ENCODE data around the gene OCLN.
"Not testable (repeated sequence)": the region's sequence is repeated elsewhere in the genome, so short reads cannot be mapped to it uniquely, and the experiment has no call there.

OCLN gene

DNA sequence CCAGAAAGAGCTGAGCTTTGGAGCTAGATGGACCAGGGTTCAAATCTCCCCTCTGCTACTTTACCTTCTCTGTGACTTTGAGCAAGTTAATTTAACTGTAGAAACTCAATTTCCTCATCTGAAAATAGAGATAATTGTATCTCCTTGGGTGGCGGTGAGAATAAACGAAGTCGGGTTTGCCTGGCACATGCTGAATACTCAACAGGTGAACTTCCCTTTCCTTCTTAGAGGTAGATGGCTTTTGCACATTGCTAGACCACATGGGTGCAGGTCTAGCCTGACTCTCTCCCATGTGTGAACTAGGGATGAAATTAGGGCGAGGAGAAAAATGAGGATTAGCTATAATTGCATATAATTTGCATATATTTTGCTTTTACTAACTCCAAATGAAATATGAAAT is 36.0 kb downstream of the OCLN start:
- DNase-seq (ENCODE audit: low spot score), result no peak

DNA sequence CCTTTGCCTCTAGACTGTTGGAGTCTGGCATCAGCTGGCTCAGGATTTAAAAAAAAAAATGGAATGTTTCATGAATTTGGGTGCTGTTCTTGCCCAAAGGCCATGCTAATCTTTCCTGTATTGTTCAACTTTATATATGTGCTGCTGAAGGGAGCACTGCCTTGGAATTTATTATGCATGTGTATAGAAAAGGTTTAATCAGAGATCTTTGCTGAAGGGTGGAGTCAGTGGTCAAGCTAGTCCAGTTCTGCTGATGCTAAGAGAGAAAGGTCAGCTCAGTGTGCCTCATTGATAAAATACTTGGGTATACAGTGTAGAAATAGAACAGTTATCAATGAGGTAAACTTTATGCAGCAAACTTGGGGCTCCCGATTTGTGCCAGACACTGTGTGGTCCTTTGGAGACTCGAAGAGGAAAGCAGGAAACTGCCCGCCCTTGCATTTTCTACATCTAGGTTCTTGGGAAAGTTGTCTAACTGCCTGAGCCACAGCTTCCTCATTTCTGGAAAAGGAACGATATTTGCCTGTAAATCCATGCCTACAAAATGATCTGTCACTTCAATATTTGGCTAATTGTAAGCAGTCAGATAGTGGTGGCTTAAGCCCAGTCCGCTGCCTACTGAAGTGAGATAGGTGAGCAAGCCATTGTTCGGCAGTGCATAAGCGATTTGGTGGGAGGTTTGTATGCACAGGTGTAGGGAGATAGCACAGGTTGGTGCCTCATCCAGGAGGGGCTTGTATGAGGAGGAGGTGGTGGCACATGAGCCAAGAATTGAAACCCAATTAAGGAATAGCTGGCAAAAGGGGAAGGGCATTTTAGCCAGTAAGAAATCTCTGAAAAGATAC is 38.2 kb downstream of the OCLN start:
- DNase-seq (ENCODE audit: low spot score), result no peak

DNA sequence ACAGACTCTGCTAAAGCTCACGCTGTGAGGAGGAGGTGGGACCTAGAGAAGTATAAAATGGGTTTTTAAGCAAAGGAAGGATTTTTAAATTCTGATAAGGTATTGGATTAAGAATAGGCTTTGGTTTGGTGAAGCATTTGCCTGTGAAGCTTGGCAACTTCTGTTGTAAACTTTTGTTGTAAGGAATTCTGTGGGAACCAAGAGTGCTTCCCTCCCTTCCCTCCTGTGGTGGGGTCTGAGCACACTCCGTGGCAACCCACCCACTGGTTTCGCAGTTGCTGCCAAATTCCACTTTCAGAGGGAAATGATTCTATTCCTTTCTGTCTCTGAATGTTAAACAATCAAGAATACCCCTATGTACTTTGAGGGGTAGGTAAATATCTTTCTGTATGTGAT is 38.8 kb downstream of the OCLN start:
- DNase-seq (ENCODE audit: low spot score), result no peak

DNA sequence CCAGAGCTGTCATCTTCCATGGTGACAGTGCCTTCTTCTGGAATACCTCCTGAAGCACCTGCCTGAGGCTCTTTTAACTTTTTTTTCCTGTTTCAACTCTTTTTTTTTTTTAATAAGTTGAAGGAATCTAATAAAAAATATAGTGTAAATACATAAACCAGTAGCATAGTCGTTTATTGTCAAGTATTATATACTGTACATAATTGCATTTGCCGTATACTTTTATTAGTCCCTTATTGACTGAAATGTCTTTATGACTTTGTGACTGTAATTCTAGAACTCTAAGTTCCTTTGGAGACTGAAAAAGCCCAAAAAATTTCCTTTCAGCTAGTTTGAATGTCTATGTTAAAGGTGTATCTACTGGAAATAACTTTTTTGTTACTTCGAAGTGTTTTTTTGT is 45.3 kb downstream of the OCLN start:
- not testable (repeated sequence) for DNase-seq (ENCODE audit: low spot score)

DNA sequence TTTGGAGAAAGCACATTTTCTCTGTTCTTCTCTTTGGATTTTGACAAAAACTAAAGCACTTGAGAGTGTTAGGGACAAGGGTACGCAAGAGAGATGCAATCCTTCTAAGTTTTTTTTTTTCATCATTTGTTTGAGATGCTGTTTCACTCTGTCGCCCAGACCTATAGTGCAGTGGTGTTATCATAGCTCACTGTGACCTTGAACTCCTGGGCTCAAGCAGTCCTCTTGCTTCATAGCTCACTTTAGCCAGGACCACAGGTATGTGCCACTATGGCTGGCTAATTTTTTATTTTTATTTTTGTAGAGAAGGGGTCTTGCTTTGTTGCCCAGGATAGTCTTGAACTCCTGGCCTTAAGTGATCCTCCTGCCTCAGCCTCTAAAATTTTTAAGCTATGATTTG is 46.1 kb downstream of the OCLN start:
- not testable (repeated sequence) for DNase-seq (ENCODE audit: low spot score)

DNA sequence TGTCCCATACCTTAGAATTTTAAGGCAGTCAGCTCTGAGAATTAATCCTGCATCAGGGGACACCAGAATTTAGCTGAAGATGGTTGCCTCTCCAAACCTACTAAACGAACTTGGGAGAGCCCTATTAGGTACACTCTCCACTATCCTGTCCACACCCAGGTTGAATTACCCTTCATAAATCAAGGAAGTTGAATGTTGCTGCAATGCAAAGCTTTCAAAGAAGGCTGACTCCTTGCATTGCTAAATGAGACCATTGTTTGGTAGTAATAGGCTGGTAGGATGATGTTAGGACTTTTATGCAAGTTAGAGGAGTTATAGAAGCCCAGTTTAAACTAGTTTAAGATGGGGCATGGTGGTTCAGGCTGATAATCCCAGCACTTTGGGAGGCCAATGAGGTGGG is 48.8 kb downstream of the OCLN start:
- not testable (repeated sequence) for DNase-seq (ENCODE audit: low spot score)

DNA sequence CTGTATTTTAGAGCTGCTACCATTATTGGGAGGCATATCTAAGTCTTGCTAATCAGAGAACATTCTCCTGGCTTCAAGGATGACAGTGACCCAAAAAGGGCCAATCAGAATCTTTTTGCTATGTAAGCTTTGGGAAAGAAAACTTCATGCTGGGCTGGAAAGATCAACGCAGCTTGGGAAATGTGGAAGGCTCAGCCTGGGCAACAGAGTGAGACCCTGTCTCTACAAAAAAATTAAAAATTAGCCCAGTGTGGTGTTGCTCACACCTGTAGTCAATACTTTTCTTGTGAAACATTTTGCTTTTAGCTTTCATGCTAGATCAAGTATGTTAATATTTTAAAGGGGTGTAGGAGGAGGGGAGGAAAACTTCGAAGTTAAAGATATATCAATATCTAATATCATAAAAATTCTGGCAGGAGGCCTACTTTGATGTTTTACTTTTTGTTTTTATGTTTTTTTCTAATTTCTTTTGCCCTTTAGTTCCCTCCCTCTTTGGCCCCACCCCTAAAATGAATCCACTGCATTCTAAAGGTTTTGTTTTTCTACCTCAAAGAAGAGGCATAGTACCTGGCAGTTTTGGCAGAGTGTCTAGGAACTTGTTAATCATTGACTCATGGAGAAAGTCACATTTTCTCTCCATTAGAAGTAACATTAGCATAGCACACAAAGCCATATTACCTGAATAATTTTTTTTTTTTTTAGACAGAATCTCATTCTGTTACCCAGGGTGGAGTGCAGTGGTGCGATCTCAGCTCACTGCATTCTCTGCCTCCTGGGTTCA is 50.4 kb downstream of the OCLN start:
- DNase-seq (ENCODE audit: low spot score), result not testable (repeated sequence)

DNA sequence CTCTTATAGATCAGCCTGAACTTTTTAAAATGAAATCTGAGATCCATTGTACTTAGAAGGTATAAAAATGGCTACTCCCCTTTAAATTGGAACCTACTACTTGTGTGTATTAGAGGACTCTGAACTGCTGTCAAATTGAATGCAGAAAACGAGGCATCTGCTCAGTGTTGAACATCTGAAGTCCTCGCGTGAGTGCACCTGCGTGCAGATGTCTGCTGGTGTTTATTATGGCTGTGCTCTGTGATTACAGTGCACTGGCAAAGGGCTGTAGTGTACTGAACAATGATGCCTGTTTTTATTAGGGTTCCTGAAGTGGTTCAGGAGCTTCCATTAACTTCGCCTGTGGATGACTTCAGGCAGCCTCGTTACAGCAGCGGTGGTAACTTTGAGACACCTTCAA is 52.0 kb downstream of the OCLN start:
- not testable (repeated sequence) for DNase-seq (ENCODE audit: low spot score)

DNA sequence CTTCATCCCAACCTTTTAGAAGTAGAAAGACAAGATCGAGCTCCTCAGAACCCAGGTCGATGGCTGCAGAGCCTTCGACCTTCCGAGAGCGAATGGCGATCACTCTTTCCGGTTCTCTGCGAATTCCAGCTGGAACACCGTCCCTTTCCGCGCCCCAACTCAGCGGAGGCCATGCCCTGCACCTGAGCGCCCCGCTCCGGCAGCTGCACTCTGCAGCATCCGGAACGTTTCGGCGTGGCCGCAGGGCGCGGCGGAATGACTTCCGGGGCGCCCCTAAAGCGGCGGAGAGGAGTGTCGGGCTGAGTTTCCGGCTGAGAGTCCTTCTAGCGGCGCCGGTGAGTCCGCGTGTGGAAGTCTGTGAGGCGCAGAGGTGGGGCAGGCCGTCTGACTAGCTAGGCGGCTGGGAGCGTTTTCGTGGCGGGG is 67.3 kb downstream of the OCLN start, which contains the start of gene GTF2H2C:
GTF2H2C (plus strand) TSS at position 284 of the 423 bp plus-strand sequence. CDS start 4,942 bp downstream, outside the sequence.
- DNase-seq (ENCODE audit: low spot score), result not testable (repeated sequence)

DNA sequence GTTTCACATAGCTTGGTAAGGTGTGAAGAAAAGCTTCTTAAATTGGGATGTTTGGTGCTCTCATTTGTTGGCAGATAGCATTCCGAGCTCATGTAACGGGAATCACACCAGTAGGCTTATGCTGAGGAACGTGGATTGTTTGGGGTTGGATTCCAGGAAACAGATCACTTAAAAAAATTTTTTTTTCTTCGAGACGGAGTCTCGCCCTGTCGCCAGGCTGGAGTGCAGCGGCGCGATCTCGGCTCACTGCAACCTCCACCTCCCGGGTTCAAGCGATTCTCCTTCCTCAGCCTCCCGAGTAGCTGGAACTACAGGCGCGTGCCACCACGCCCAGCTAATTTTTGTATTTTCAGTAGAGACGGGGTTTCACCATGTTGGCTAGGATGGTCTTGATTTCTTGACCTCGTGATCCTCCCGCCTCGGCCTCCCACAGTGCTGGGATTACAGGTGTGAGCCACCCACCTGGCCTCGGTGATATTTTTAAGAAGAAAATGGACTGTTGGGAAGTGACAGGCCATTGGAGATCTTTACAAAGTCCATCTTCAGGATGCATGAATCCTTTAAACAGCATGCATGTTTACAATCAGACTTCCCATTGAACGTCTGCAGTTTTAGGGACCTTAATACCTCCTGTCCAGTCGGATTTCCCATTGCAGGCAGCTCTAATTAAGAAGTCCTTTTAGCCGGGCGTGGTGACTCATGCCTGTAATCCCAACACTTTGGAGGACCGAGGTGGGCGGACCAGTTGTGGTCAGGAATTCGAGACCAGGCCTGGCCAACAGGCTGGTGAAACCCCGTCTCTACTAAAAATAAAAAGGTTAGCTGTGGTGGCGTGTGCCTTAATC is 68.2 kb downstream of the OCLN start:
- DNase-seq (ENCODE audit: low spot score), result not testable (repeated sequence)

DNA sequence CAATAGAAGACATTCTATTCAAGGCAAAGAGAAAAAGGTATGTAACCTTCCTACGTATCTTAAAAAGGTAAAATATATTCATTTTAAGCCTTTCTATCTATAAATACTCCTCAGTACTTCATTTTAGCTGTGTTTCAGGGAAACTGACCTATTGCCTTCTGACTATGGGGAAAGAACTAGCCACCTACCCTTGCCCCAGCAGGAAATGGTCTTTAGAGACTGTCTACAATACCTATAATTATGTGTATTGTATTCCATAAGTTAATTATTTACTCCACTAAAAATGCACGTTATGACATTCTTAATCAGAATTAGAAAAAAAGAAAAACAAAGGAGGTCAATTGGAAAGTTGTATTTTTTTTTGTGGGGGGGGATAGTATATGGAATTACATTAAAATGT is 73.6 kb downstream of the OCLN start:
- not testable (repeated sequence) for DNase-seq (ENCODE audit: low spot score)

DNA sequence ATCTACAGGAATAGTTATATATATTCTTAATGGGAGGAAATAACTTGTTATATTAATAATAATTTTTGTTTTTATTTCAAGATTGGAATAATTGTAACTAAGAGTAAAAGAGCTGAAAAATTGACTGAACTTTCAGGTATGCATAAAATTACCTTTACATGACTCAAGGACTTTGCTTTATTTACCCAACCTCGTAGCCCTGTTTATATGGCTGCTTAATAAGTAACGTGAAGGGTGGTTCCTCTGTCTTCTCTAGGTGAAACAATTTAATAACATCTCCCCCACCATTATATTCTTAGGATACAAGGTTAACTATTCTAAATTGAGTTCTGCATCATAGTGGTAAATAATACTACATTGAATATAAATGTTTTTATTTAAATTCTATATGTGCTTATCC is 75.5 kb downstream of the OCLN start:
- DNase-seq (ENCODE audit: low spot score), result not testable (repeated sequence)

DNA sequence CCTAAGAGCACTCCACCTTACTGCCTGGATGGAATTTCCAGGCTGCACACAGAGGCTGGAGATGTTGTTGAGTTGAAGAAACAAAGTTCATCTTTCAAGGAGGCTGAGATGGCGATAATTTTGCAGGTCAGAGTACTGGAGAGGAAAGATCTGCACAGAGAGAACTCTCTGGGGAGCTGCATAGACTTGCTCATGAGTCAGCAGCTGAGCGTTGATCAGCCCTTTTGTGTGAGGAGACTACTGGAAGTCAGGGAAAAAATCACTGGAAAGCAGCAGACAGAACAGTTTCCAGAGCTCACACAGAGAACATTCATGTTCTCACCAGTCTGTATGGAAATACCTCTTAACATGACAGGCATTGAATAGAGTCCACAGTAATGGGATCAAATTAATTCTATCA is 90.8 kb downstream of the OCLN start:
- not testable (repeated sequence) for DNase-seq (ENCODE audit: low spot score)

DNA sequence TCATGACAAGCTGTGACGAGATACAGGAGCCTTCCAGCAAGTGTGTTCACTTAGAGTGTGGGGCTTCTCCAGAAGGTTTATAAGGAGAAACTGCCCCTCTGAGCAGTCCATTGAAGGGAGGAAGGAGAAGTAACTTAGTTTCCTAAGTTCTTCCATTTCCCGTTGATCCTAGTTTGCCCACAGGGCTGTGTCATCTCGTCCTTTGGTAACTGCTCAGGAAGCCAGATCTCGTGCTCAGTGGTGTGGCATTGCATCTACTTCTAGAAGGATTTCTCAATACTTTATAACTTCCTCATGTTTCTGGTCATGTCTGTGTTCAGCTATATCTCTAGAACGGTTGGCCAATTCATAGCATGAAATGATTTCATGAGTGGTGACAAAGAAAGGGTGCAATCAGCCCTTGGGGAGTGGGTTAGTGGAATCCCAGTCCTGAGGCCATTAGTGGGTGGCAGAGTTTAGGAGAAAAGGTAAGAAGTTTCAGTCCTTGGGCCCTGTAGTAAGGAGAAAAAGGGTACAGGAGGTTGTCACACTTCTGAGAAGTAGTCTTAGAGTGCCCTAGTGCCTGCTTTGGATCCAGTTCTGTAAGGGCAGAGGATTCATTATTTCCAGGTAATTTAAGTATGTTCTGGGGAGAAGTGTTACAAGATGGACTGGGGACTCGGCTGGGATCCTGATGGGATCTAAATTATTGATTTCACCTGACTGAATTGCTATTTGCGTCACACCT is 103.7 kb downstream of the OCLN start:
- not testable (repeated sequence) for DNase-seq (ENCODE audit: low spot score)

DNA sequence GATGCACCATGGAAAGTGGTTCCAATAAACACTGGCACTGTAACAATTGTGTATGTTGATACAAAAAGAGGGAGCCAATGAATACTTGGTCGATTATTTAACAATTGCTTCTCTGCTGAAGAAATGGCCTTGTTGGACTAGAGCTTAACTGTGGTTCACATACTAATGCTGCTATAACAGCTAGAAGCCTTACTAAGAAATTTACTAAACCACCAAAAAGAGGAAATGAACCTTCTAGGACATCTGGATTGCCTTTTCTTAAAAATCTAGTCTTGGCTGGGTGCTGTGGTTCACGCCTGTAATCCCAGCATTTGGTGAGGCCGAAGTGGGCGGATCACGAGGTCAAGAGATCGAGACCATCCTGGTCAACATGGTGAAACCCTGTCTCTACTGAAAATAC is 109.4 kb downstream of the OCLN start:
- not testable (repeated sequence) for DNase-seq (ENCODE audit: low spot score)

DNA sequence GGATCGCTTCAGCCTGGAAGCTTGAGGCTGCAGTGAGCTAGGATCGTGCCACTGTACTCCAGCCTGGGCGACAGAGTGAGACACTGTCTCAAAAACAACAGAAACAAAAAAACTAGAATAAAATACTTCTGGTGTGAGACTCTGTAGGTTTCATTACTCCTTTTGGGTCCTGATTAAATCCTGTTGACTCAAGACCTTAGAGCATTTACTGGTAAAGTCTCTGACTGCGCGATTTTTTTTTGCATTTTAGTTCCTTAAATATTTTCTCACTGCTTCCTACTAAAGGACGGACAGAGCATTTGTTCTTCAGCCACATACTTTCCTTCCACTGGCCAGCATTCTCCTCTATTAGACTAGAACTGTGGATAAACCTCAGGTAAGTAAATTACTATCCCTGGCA is 114.2 kb downstream of the OCLN start:
- DNase-seq (ENCODE audit: low spot score), result not testable (repeated sequence)

All from COLO829 (cell line).